ENCODE data around the gene HERPUD2.

- TF ChIP-seq CTCF (IDR thresholded peaks at IDR 0.05) (no peak), POLR2A (IDR thresholded peaks at IDR 0.05) (no peak), POLR2AphosphoS5 (IDR thresholded peaks at IDR 0.05) (no peak)
Measured at GRCh38 chr7:35619863-35620262, 75.1 kb downstream of the HERPUD2 start.

Measured in suprapubic skin (tissue), 4 donors.